ENCODE data around the gene EMSY.

- TF ChIP-seq POLR2AphosphoS5 (IDR thresholded peaks at IDR 0.05; ENCODE audit: low read depth) (no peak), CTCF (IDR thresholded peaks at IDR 0.05; ENCODE audit: insufficient read depth, low read length) (no peak)
Observed at GRCh38 chr11:76564364-76564763, 119.5 kb downstream of the EMSY start.

Data from HL-60 (cell line).